ENCODE data around the gene C14orf132.

C14orf132 gene

GRCh38 chr14:96122496-96122895, 83.3 kb downstream of the C14orf132 start:
- no peak for DNase-seq

- no peak for DNase-seq
Observed at GRCh38 chr14:96125536-96125935, 86.4 kb downstream of the C14orf132 start.

GRCh38 chr14:96126339-96126782, 87.2 kb downstream of the C14orf132 start:
- peak; percentile 4 for DNase-seq

- no peak for DNase-seq
Observed at GRCh38 chr14:96126783-96127271, 87.7 kb downstream of the C14orf132 start.

GRCh38 chr14:96129128-96129736, 90.1 kb downstream of the C14orf132 start:
- DNase-seq = no peak

- no peak for DNase-seq
Observed at GRCh38 chr14:96130391-96130790, 91.2 kb downstream of the C14orf132 start.

GRCh38 chr14:96130854-96131253, 91.7 kb downstream of the C14orf132 start:
- DNase-seq = no peak

- no peak for DNase-seq
Observed at GRCh38 chr14:96131836-96132235, 92.7 kb downstream of the C14orf132 start.

GRCh38 chr14:96134508-96134907, 95.3 kb downstream of the C14orf132 start:
- no peak for DNase-seq

GRCh38 chr14:96135285-96135684, 96.1 kb downstream of the C14orf132 start:
- no peak for DNase-seq

GRCh38 chr14:96136371-96137005, 97.3 kb downstream of the C14orf132 start:
- DNase-seq = no peak

GRCh38 chr14:96138241-96138640, 99.1 kb downstream of the C14orf132 start:
- DNase-seq = no peak

GRCh38 chr14:96139169-96139568, 100.0 kb downstream of the C14orf132 start:
- DNase-seq = no peak

- DNase-seq = no peak
Observed at GRCh38 chr14:96139879-96140278, 100.7 kb downstream of the C14orf132 start.

GRCh38 chr14:96140952-96141351, 101.8 kb downstream of the C14orf132 start:
- DNase-seq = no peak

All from hematopoietic multipotent progenitor cell treated with erythropoietin and hydrocortisone succinate and interleukin-3 and kit ligand, for 4 days (in vitro differentiated cells).